ENCODE measurements around the gene SYNE2.

DNA sequence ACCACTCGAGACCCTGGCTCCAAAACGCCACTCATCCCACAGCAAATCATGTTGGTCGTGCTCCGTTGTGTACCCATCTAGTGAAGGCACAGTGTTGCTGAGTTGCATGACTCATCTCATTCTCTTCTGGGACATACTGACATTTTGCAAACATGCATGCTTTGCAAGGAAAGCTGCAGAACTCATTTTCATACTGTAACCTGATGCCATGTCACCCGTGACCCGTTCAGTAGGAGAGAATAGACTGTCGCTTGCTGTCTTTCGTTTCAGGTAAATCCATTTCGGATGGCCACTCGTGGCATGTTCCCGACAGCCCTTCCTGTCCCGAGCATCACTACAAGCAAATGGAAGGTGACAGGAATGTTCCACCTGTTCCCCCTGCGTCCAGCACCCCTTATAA lies 363.2 kb downstream of the SYNE2 start:
- TF ChIP-seq, protein P1, sequence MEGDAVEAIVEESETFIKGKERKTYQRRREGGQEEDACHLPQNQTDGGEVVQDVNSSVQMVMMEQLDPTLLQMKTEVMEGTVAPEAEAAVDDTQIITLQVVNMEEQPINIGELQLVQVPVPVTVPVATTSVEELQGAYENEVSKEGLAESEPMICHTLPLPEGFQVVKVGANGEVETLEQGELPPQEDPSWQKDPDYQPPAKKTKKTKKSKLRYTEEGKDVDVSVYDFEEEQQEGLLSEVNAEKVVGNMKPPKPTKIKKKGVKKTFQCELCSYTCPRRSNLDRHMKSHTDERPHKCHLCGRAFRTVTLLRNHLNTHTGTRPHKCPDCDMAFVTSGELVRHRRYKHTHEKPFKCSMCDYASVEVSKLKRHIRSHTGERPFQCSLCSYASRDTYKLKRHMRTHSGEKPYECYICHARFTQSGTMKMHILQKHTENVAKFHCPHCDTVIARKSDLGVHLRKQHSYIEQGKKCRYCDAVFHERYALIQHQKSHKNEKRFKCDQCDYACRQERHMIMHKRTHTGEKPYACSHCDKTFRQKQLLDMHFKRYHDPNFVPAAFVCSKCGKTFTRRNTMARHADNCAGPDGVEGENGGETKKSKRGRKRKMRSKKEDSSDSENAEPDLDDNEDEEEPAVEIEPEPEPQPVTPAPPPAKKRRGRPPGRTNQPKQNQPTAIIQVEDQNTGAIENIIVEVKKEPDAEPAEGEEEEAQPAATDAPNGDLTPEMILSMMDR (IDR thresholded peaks at IDR 0.05; ENCODE audit: insufficient read depth, low read depth, low read length), result no peak
- no peak for TF ChIP-seq EZH2 (IDR thresholded peaks at IDR 0.05; ENCODE audit: insufficient read depth, low read length)

Measured in astrocyte (in vitro differentiated cells and primary cell).